ENCODE data around the gene TRERF1.

TRERF1 gene

GRCh38 chr6:42300185-42300584 is 151.5 kb downstream of the TRERF1 start:
- Histone ChIP-seq H3K9ac (ENCODE audit: low read length) (no peak overlapping the region), H3K9me2 (replicated peaks; ENCODE audit: insufficient read depth, low read length) (no peaks in the 10 kb centered on the region), H3K27ac (ENCODE audit: low read length) (no peak overlapping the region), H3K9me3 (replicated peaks; ENCODE audit: insufficient read depth, low read length) (no peaks in the 10 kb centered on the region), H4K20me1 (ENCODE audit: insufficient read depth, low read length) (no peaks in the 10 kb centered on the region), H3K27me3 (replicated peaks; ENCODE audit: insufficient read depth, low read length) (no peaks in the 10 kb centered on the region), H3K4me2 (ENCODE audit: low read depth, low read length) (no peak overlapping the region), H2AFZ (ENCODE audit: low read length) (no peak overlapping the region), H3F3A (ENCODE audit: insufficient read depth, low read length) (no peaks in the 10 kb centered on the region), H3K4me3 (ENCODE audit: low read length) (no peak overlapping the region), H3K4me1 (ENCODE audit: low read length) (no peaks in the 10 kb centered on the region), H3K79me2 (ENCODE audit: low read length) (no peaks in the 10 kb centered on the region), H3K36me3 (replicated peaks; ENCODE audit: insufficient read depth, low read length) (no peaks in the 10 kb centered on the region)
- no peak for DNase-seq
- TF ChIP-seq CTCF (IDR thresholded peaks at IDR 0.05; ENCODE audit: low read length) (no peak), EZH2 (optimal IDR thresholded peaks at IDR 0.05; ENCODE audit: low read depth, low read length) (no peak), EZH2phosphoT487 (IDR thresholded peaks at IDR 0.05; ENCODE audit: low read length) (no peak)

GRCh38 chr6:42297661-42298060 is 154.1 kb downstream of the TRERF1 start:
- H3K79me2 ChIP-seq (ENCODE audit: low read length), result no peaks in the 10 kb centered on the region
- H3K4me3 ChIP-seq (ENCODE audit: low read length), result no peak overlapping the region
- no peaks in the 10 kb centered on the region for H3K9me3 ChIP-seq (replicated peaks; ENCODE audit: insufficient read depth, low read length)
- no peak overlapping the region for H3K9ac ChIP-seq (ENCODE audit: low read length)
- no peaks in the 10 kb centered on the region for H3K9me2 ChIP-seq (replicated peaks; ENCODE audit: insufficient read depth, low read length)
- no peaks in the 10 kb centered on the region for H3K36me3 ChIP-seq (replicated peaks; ENCODE audit: insufficient read depth, low read length)
- H4K20me1 ChIP-seq (ENCODE audit: insufficient read depth, low read length), result no peaks in the 10 kb centered on the region
- no peaks in the 10 kb centered on the region for H3K4me1 ChIP-seq (ENCODE audit: low read length)
- H3K27me3 ChIP-seq (replicated peaks; ENCODE audit: insufficient read depth, low read length), result no peaks in the 10 kb centered on the region
- H3F3A ChIP-seq (ENCODE audit: insufficient read depth, low read length), result no peaks in the 10 kb centered on the region
- no peak overlapping the region for H2AFZ ChIP-seq (ENCODE audit: low read length)
- no peak for DNase-seq
- TF ChIP-seq CTCF (IDR thresholded peaks at IDR 0.05; ENCODE audit: low read length) (no peak), EZH2phosphoT487 (IDR thresholded peaks at IDR 0.05; ENCODE audit: low read length) (no peak), EZH2 (optimal IDR thresholded peaks at IDR 0.05; ENCODE audit: low read depth, low read length) (no peak)
- no peak overlapping the region for H3K27ac ChIP-seq (ENCODE audit: low read length)
- no peak overlapping the region for H3K4me2 ChIP-seq (ENCODE audit: low read depth, low read length)

GRCh38 chr6:42296614-42297013 is 155.1 kb downstream of the TRERF1 start:
- H3K36me3 ChIP-seq (replicated peaks; ENCODE audit: insufficient read depth, low read length), result no peaks in the 10 kb centered on the region
- no peak overlapping the region for H3K27ac ChIP-seq (ENCODE audit: low read length)

More at GRCh38 chr6:42296614-42297013, 155.1 kb downstream of the TRERF1 start:
- Histone ChIP-seq H3K9me2 (replicated peaks; ENCODE audit: insufficient read depth, low read length) (no peaks in the 10 kb centered on the region), H3K4me3 (ENCODE audit: low read length) (no peak overlapping the region), H3K9ac (ENCODE audit: low read length) (no peak overlapping the region), H3K79me2 (ENCODE audit: low read length) (no peaks in the 10 kb centered on the region), H3F3A (ENCODE audit: insufficient read depth, low read length) (no peaks in the 10 kb centered on the region), H4K20me1 (ENCODE audit: insufficient read depth, low read length) (no peaks in the 10 kb centered on the region), H3K4me1 (ENCODE audit: low read length) (no peaks in the 10 kb centered on the region), H2AFZ (ENCODE audit: low read length) (no peak overlapping the region), H3K9me3 (replicated peaks; ENCODE audit: insufficient read depth, low read length) (no peaks in the 10 kb centered on the region), H3K4me2 (ENCODE audit: low read depth, low read length) (no peak overlapping the region), H3K27me3 (replicated peaks; ENCODE audit: insufficient read depth, low read length) (no peaks in the 10 kb centered on the region)
- no peak for DNase-seq
- TF ChIP-seq CTCF (IDR thresholded peaks at IDR 0.05; ENCODE audit: low read length) (no peak), EZH2 (optimal IDR thresholded peaks at IDR 0.05; ENCODE audit: low read depth, low read length) (no peak), EZH2phosphoT487 (IDR thresholded peaks at IDR 0.05; ENCODE audit: low read length) (no peak)

All from MM.1S (cell line).